HG03196 (cell line): ENCODE data around the gene RBCK1.
"Not testable (repeated sequence)": the region's sequence is repeated elsewhere in the genome, so short reads cannot be mapped to it uniquely, and the experiment has no call there.

Source experiments
- ATAC-seq: cut with Tn5 transposase; IDR thresholded peaks from one replicate; pipeline ENCODE4 v1.9.1; 2021; ENCODE audit not compliant: unreplicated experiment

Gene RBCK1

DNA sequence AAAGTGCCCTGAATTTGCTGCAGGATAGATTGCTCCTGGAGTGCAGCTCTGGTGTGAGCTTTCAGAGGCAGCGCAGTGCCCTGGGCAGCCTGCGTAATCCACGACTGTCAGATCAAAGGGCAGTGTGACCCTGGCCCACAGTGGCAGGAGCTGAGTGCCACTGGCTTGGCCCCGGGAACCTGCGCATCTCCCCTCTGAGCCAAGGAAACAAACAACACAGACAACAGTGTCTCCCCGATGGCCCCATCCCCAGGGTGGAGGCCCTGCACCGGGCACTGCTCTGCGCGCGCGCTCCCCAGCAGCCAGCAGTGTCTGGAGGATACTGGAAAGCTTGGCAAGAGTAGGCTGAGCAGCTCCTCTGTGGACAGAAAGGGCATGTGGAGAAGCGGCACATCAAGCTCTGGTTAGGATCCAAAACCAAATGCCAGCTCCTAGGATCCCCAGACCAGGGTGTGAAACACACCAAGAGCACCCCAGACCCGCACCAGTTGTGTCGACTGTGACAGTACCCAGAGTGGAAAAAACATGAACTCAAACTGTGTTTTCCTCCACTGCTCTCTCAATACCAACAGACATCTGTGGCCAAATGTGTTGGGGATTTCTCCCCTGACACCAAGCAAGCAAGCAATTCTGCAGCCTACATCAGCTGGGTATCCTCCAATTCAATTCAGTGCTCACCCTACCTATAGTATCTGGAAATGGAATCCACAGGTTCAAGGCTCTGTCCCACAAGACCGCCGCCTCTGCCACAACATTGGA, 26.7 kb downstream of the RBCK1 start:
- ATAC-seq = no peak

DNA sequence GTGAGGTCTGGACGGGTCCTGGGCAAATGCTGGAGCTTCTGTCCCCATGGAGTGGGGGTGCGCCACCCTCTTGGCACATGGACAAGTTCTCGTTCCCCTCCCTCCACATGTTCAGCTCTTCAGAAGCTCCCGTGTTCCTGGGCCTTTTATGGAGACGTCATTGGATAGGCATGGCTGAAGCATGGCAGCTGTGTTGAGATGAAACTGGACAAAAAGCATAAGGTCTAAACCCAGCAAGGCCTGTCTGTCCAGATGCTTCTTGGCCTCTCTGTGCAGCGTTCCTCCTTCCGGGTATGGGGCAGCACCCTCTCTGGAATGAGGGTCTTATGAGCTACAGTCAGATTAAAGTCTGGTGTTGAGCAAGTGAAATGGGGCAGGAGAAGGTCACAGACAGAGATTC, 27.5 kb downstream of the RBCK1 start:
- ATAC-seq = no peak

DNA sequence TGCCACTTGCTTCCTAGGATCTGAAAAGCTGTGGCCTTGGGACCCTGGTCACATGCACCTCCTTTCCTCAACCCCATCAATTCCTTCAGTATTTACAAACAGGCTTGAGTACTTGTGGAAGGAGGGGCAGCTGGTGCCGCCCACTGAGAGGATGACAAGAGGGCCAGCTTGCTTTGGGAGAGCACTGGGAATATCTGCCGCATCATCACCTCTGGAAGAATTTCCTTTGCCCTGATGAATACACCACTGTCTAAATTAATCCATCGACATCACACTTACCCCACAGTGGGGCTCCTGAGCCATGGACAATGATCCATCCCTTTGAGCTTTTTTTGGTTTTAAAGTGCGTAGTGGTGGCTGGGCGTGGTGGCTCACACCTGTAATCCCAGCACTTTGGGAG, 28.4 kb downstream of the RBCK1 start:
- no peak for ATAC-seq

- no peak for ATAC-seq
These were observed 29.8 kb downstream of the RBCK1 start for GRCh38 chr20:437787-438486.

DNA sequence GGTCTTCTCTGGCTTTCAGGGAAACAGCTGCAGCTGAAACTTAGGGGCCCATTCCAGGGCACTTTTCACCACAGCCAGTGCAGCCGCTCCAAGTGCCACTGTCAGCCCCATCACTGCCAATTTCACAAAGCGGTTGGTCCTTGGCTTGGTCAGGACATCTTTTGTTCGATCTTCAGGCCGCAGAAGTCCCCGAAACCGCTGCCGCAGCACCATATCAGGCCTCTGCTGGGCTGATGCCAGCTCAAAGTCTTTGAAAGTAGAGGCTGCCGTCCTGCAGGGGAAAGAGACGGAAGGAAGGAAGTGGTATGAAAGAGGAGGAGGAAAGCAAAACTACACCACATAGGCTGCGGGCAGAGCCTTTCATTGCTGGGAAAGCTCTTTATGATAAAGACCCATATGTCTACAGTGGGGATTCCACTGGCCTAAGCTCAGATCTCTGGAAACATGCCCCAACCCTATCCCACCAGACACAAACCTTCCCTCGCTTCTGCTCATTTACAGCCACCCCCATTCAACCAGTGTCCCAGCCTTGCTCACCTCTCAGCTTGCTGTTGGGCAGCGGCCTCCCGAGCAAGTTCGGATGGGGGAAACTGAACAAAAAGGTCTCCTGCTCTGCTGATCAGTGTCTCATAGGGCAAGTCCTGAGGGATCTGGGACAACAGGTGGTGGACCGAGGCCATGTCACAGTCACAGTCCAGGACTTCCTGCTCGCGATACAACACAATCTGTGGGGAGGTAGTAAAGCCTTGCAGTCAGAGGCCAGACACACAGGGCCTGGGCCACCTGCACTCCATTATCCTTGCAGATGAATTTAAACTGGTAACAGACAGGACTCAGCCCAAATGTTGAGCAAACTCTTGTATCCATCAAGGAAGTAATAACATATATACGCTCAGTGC, 30.7 kb downstream of the RBCK1 start:
- ATAC-seq = no peak

GRCh38 chr20:440148-440547, 32.0 kb downstream of the RBCK1 start:
- no peak for ATAC-seq

DNA sequence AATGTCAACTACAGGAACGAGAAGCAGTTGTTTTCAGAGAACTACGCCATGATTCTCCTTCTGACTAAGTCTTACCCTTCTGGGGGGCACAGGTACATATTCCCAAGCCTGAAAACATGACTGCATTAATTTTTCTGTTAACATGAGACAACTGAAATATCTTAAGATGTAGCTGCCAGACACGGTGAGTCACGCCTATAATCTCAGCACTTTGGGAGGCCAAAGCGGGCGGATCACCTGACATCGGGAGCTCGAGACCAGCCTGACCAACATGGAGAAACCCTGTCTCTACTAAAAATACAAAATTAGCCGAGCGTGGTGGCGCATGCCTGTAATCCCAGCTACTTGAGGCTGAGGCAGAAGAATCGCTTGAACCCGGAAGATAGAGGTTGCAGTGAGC, 32.5 kb downstream of the RBCK1 start:
- no peak for ATAC-seq

- no peak for ATAC-seq
These were observed 35.2 kb downstream of the RBCK1 start for GRCh38 chr20:443223-443775.

GRCh38 chr20:444117-444516, 36.0 kb downstream of the RBCK1 start:
- ATAC-seq = no peak

DNA sequence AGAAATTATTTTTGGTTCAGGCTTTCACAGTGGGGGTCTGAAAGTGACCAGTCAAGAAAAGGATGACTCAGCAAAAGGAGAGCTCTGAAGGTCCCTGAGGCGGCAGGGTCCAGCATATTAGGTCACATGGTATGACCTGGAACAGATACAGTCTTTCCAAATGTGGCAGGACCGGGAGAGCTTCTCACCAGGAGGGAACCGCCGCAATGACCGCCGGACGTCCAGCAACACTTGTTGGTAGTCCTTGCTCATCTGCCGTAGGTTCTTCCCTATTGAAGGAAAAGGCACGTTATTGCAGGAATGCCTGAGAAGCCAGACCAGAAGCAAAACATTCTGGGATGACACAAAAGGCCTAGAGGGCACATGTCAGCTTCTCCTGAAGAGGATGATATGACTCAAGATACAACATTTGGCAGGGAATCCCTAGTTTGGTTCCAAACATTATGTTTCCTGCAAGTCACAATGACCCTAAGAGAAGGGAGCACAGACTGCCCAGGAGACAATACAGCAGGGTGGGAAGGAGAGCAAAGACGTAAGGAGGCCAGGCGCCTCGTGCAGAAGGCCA, 36.8 kb downstream of the RBCK1 start:
- ATAC-seq = no peak

- ATAC-seq = no peak
These were observed 37.6 kb downstream of the RBCK1 start for GRCh38 chr20:445514-446336.

DNA sequence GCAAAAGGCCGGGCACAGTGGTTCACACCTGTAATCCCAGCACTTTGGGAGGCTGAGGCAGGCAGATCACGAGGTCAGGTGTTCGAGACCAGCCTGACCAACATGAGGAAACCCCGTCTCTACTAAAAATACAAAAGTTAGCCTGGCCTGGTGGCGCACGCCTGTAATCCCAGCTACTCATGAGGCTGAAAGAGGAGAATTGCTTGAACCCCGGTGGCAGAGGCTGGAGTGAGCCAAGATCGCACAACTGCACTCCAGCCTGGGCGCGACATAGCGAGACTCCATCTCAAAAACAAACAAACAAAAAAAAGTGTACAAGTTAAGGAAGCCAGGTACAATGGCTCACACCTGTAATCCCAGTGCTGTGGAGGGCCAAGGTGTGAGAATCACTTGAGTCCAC, 43.9 kb downstream of the RBCK1 start:
- ATAC-seq = not testable (repeated sequence)

DNA sequence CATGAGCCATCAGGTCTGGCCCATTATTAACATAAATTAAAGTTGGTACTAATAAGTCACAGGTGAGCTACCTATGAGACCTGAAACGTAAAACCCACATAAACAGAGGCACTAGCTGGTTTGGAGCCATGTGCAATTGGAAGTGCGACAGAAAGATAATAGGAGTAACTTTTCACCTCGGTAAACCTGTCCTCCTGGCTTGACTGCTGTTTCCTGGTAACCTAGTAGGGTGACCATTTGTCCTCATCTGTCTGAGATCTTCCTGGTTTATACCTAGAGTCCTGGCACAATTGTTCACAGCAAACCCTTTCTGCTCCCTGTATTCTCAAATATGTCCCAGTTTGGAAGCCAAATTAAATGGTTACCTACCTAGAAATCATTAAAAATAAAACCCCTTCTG, 46.9 kb downstream of the RBCK1 start:
- ATAC-seq = no peak

GRCh38 chr20:458776-459175, 50.7 kb downstream of the RBCK1 start:
- no peak for ATAC-seq

- no peak for ATAC-seq
These were observed 52.1 kb downstream of the RBCK1 start for GRCh38 chr20:460180-460579.

DNA sequence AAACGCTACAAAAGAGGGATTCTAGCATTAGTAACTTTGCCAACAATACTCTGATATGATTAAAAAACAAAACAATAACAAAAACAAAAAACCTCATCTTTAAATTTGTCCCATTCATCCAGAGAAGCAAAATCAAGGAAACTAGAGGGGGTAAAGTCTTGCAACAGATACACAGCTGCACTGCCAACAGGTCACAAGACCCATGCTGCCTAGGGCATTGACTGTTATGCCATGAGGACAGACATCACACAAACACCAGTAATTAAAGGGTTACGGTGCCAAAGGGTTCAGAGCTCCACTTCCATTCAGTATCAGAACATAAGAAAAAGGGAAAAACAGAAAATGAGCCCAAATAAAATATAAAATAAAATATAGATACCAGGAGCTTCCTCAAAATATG, 52.6 kb downstream of the RBCK1 start:
- no peak for ATAC-seq

DNA sequence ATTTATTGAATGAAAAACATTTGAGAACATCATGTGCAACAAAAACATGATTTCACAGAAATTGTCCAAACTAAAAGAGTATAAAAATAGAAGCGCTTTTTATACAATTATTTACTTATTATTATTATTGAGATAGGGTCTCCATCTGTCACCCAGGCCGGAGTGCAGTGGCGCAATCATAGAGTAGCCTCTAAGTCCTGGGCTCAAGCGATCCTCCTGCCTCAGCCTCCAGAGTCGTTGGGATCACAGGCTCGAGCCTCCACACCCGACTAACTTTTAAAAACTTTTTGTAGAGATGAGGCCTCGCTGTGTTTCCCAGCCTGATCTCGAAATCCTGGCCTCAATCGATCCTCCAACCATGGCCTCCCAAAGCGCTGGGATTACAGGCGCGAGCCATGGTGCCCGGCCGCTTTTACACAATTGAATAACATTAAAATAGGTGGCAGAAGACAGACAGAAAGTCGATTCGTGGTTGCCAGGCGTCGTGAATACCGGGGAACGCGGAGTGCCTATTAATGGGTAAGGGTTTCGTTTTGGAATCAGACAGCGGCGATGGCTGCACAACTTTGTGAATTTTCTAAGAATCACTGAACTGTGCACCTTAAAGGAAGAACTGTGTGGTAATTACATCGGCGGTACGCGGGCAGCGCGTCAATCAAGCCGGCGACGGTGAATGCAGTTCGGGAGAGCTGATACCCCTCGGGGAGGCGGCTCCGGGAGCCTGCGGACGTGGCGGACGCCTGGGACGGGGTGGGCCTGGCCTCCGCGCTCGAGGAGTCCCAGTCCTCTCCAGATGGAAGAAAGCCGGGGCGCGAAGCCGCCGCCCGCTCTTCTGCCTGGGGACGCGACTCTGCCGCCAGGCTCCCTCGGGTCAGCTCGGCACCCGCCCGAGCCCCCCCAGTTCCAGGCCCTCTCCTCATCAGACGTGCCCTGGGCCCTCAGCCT, 53.4 kb downstream of the RBCK1 start:
- ATAC-seq = peak; percentile 37

GRCh38 chr20:462199-462991, 54.3 kb downstream of the RBCK1 start, which contains the start of gene TBC1D20:
Gene TBC1D20, minus strand, starts transcription at chr20:462533. Its CDS starts 128 bp downstream, at chr20:462405.
- ATAC-seq = peak; percentile 92
